Measurements from ENCODE around the gene SKIC2. TPM values are rescaled to one million over a fixed set of nuclear protein-coding genes. Genes with fewer than 3 reads are reported as not detected.
"Not testable (repeated sequence)": the region's sequence is repeated elsewhere in the genome, so short reads cannot be mapped to it uniquely, and the experiment has no call there.

The SKIC2 gene
- total RNA-seq, 2 experiments from 2014 or later: 88.2 to 93.2 TPM

DNA sequence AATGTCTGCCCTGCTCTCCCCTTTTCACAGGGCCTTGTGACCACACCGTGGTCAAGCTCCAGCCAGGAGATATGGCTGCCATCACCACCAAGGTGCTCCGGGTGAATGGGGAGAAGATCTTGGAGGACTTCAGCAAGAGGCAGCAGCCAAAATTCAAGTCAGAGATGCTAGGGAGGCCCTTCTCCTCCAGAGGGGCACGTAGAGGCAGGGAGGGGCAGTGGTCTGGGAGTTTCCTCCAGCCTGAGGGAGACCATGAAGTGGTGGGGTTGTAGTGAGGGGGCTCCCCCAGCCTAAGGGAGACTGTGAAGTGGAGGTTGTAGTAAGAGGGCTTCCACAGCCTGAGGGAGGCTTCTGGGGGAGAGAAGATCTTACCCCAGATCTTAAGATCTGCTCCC is 8.9 kb downstream of the SKIC2 start:
- DNase-seq (no peak), ATAC-seq (no peak)
- Mint-ChIP-seq H3K9me3 (ENCODE audit: low read depth) (no peaks in the 10 kb centered on the region), H3K27me3 (no peaks in the 10 kb centered on the region), H3K4me3 (no peak overlapping the region), H3K4me1 (peaks cover 25% of the 10 kb centered on the region), H3K27ac (no peak overlapping the region), H3K36me3 (peaks cover 21% of the 10 kb centered on the region)
- CTCF ChIA-PET: interaction anchor here (0.5 to 1.2 kb wide), 2 partner anchors 16 to 568 kb away, joined by 3 read pairs; no protein-coding TSS in a partner anchor

DNA sequence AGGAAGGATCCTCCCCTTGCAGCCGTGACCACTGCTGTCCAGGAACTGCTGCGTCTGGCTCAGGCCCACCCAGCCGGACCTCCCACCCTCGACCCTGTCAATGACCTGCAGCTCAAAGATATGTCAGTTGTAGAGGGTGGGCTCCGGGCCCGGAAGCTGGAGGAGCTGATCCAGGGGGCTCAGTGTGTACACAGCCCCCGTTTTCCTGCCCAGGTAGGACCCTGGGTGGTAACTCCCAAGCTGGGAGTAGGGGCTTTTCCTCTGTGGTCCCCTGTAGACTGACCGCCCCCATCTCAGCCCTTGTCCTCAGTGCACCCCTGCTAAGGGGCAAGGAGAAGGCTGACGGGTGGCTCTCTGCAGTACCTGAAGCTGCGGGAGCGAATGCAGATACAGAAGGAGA is 9.4 kb downstream of the SKIC2 start:
- H3K36me3 Mint-ChIP-seq: peaks cover 20% of the 10 kb centered on the region
- H3K27me3 Mint-ChIP-seq: no peaks in the 10 kb centered on the region

DNA sequence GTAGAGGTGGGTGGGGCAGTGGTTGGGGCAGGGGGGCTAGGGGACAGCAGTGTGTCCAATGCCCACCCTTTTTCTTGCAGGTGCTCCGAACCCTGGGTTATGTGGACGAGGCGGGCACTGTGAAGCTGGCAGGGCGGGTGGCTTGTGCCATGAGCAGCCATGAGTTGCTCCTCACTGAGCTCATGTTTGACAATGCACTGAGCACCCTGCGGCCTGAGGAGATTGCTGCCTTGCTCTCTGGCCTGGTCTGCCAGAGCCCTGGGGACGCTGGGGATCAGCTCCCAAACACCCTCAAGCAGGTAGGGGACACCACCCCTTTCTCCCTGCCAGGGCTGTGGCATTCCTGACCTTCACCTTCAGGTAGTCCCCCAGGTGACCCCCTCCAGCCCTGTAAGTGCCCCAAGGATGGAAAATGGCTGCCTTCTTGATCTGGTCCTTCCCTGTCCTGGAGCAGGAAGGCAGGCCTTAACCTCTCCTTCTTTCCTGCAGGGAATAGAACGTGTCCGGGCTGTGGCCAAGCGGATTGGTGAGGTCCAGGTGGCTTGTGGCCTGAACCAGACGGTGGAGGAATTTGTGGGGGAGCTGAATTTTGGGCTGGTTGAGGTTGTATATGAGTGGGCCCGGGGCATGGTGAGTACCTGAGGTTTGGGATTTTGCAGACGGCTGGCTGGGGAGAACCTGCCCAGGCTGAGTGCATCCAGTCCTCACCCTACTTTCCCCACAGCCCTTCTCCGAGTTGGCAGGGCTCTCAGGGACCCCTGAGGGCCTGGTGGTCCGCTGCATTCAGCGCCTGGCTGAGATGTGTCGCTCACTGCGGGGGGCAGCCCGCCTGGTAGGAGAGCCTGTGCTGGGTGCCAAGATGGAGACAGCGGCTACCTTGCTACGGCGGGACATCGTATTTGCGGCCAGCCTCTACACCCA is 10.1 kb downstream of the SKIC2 start:
- H3K4me1 Mint-ChIP-seq: peaks cover 33% of the 10 kb centered on the region
- no peaks in the 10 kb centered on the region for H3K9me3 Mint-ChIP-seq (ENCODE audit: low read depth)
- DNase-seq: no peak
- CTCF ChIA-PET: interaction anchor here (1.2 to 4.4 kb wide), 4 partner anchors 10 to 46 kb away, joined by 3 to 27 read pairs (median 8); partner anchors contain the start of genes NELFE and SKIC2
- no peaks in the 10 kb centered on the region for H3K27me3 Mint-ChIP-seq
- H3K4me3 Mint-ChIP-seq: no peak overlapping the region
- no peak for ATAC-seq
- peaks cover 15% of the 10 kb centered on the region for H3K36me3 Mint-ChIP-seq
- no peak overlapping the region for H3K27ac Mint-ChIP-seq

More for the DNA sequence above, 9.4 kb downstream of the SKIC2 start:
- H3K9me3 Mint-ChIP-seq (ENCODE audit: low read depth): no peaks in the 10 kb centered on the region
- no peak overlapping the region for H3K27ac Mint-ChIP-seq
- no peak overlapping the region for H3K4me3 Mint-ChIP-seq
- ATAC-seq: no peak
- no peak for DNase-seq
- CTCF ChIA-PET: interaction anchor here (0.5 to 1.2 kb wide), 2 partner anchors 16 to 568 kb away, joined by 3 read pairs; no protein-coding TSS in a partner anchor
- H3K4me1 Mint-ChIP-seq: peaks cover 29% of the 10 kb centered on the region

DNA sequence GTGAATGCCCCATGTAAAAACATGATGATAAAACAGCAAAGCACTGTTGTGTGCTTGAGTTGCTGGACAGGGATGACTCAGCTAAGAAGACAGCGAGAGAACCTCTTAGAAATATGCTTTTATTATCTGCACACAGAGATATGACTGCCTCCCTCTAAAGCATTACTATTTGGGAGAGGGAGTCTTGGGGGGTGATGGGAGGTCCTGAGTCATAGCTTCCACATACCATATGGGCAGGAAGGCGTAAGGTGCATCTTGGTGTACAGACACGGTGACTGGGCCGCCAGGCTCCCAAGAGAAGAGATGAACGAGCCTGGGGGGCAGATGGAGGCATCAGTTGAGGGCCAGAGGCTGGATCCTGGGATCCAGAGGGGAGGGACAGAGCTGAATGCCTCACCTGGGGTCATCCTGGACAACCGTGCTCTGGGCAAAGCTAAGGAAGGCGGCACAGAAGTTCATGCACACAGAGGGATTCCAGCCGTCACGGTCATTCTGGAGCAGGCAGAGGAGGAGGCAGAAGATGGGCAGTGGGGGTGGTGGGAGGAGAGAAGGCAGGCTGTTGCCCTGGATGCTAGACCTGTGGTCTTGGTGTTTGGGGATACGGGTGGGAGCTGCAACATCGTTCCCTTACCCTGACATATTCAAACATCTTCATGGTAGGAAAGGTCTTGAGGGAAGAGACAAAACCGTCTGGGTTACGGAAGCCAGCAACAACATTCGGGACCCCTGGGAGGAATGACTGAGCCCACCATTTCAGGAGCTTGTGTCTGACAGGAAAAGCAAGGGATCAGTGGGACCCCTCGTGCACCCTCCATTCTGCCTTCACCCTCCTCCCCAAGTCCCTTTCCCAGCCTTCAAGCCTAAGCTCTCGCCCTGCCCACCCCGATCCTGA is 11.0 kb downstream of the SKIC2 start:
- Mint-ChIP-seq H3K4me1 (peaks cover 34% of the 10 kb centered on the region), H3K27ac (peak overlapping the region; percentile 100), H3K36me3 (peaks cover 12% of the 10 kb centered on the region), H3K9me3 (ENCODE audit: low read depth) (no peaks in the 10 kb centered on the region), H3K4me3 (peak overlapping the region; percentile 96), H3K27me3 (no peaks in the 10 kb centered on the region)
- no peak for DNase-seq
- no peak for ATAC-seq
- CTCF ChIA-PET: interaction anchor here (1.2 to 4.4 kb wide), 3 partner anchors 11 to 47 kb away, joined by 3 to 27 read pairs (median 12); partner anchors contain the start of genes NELFE and SKIC2

DNA sequence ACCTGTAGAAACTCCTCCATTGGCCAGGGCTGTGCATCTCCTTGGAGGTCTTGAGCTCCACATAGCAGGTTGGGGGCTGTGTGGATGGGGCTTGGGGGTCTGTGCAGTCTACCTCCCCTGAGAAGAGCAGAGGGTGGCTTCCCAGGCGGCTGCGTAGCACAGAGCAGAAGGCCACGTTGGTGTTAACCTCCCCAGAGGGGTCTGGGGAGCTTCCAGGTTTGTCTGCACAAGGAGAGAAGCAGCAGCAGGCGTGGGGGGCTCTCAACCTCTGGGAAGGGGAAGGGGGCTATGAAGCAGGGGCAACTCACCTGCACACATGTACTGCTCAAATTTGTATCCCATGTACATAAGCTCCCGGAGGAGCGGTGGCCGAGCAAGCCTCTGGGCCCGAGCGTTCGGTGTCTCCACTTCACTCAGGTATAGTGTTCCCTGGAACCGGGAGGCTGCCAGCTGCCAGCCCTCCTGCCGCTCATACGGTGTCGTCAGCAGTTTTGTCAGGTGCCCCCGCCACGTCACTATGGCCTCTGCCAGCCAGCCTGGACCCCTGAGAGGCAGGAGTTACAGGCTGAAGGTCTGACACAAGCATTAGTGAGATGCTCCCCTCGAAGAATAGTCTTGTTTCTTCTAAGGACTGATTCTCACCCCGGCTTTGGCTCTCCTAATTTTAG is 11.8 kb downstream of the SKIC2 start:
- peaks cover 10% of the 10 kb centered on the region for H3K36me3 Mint-ChIP-seq
- peak overlapping the region; percentile 100 for H3K27ac Mint-ChIP-seq
- DNase-seq (no peak), ATAC-seq (no peak)
- H3K4me3 Mint-ChIP-seq: peak overlapping the region; percentile 96
- H3K4me1 Mint-ChIP-seq: peaks cover 34% of the 10 kb centered on the region
- CTCF ChIA-PET: interaction anchor here (1.2 to 4.4 kb wide), 4 partner anchors 9 to 48 kb away, joined by 3 to 27 read pairs (median 8); partner anchors contain the start of genes NELFE and SKIC2
- no peaks in the 10 kb centered on the region for H3K27me3 Mint-ChIP-seq
- no peaks in the 10 kb centered on the region for H3K9me3 Mint-ChIP-seq (ENCODE audit: low read depth)

DNA sequence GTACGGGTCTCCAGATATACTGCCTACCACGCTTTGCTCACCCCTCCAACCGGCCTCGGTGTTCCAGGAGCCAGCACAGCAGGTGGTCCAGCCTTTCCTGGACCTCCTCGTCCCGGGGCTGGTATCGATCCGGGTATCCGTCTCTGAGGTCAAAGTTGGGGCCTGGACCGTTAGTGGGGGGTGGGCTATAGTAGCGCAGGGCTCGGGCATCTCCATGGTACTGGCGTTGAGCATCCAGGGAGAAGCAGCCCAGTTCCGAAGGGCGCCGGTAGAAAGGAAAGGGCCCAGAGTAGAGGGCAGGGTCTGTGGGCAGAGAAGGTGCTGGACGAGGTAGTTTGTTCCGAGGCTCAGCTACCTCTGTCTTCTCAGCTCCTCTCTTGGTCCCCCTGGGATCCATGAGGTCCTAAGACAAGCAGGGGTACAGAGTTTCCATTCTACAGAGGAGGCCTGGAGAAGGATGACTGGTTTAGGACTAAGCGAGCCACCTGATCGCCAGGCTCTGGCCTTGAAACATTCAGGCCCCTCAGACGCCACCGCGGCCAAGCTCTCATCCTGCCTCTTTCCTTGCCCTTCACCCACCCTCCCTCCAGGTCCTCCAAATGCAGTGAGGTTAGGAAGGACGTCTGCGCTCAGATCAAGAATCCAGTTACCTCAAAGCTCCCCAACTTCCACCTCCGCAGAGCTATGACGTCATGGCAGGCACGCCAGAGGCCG is 12.5 kb downstream of the SKIC2 start:
- CTCF ChIA-PET: interaction anchor here (1.1 to 4.4 kb wide), 4 partner anchors 9 to 20 kb away, joined by 3 to 27 read pairs (median 8); partner anchors contain the start of genes NELFE and SKIC2
- Mint-ChIP-seq H3K27ac (peak overlapping the region; percentile 100), H3K36me3 (peaks cover 8% of the 10 kb centered on the region), H3K4me3 (peak overlapping the region; percentile 96), H3K27me3 (no peaks in the 10 kb centered on the region), H3K4me1 (peaks cover 34% of the 10 kb centered on the region), H3K9me3 (ENCODE audit: low read depth) (no peaks in the 10 kb centered on the region)
- ATAC-seq (no peak), DNase-seq (no peak)

DNA sequence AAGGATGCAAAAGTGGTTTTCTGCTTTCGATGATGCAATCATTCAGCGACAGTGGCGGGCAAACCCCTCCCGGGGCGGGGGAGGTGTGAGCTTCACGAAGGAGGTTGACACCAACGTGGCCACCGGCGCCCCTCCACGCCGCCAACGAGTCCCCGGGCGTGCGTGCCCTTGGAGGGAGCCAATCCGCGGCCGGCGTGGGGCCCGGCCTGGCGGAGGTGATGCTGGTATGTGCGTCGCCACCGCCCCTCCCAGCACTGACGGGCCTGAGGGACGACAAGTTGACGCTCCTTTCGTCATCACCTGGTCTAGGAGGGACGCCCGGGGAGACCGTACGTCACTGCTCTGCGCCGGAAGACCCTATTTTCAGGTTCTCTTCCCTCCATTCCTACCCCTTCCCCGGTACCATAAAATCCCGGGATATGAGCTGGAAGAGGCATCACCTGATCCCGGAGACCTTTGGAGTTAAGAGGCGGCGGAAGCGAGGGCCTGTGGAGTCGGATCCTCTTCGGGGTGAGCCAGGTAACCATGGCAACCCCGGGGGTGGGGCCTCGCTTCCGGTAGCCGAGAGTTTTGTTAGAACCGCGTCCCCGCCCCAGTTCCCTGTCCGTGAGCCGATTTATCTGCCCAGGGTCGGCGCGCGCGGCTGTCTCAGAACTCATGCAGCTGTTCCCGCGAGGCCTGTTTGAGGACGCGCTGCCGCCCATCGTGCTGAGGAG is 13.2 kb downstream of the SKIC2 start, which contains the start of gene DXO:
Gene DXO (minus strand): TSS at position 146 of the 716 bp plus-strand sequence. CDS start 463 bp downstream, outside the sequence.
- Mint-ChIP-seq H3K27ac (peak within 1 kb of the TSS; percentile 100), H3K4me1 (peaks cover 34% of the 10 kb centered on the region), H3K4me3 (peak within 1 kb of the TSS; percentile 96), H3K36me3 (peaks cover 9% of the 10 kb centered on the region), H3K27me3 (no peaks in the 10 kb centered on the region), H3K9me3 (ENCODE audit: low read depth) (no peaks in the 10 kb centered on the region)
- CTCF ChIA-PET: interaction anchor here (1.1 to 4.4 kb wide), 4 partner anchors 10 to 20 kb away, joined by 3 to 27 read pairs (median 8); partner anchors contain the start of genes NELFE and SKIC2
- peak; percentile 91 for ATAC-seq
- DNase-seq: peak; percentile 99

DNA sequence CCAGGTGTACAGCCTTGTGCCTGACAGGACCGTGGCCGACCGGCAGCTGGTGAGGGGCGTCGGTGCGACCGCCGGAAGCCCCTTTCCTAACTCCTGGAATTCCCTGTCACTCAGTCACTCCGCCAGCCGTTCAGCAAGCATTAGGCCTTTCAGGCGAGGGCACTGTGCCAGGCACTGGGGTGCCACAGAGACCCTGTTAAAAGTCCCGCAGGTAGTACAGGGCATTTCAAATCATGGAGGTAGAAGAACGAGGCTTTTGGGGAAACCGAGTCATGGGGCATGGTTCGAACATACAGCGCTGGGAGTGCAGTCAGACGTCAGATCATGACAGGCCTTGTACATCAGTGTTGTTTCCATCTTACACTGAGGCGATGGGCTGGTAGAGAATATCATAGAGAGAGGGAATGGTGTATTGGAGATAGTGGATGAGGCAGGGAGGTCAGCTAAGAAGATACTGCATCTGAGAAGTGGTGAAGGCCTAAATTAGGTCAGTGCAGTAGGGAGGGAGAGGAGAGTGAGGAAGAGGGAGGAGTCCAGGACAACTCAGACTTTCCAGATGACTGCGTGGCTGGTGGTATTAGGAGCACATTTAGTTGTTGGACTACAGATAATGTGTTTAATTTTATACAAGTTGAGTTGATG is 13.9 kb downstream of the SKIC2 start:
- H3K4me3 Mint-ChIP-seq: peak overlapping the region; percentile 96
- DNase-seq (no peak), ATAC-seq (no peak)
- H3K4me1 Mint-ChIP-seq: peaks cover 34% of the 10 kb centered on the region
- H3K27me3 Mint-ChIP-seq: no peaks in the 10 kb centered on the region
- CTCF ChIA-PET: interaction anchor here (1.1 to 4.4 kb wide), 3 partner anchors 14 to 22 kb away, joined by 3 to 27 read pairs (median 12); partner anchors contain the start of genes NELFE and SKIC2
- H3K27ac Mint-ChIP-seq: peak overlapping the region; percentile 100
- H3K9me3 Mint-ChIP-seq (ENCODE audit: low read depth): no peaks in the 10 kb centered on the region
- H3K36me3 Mint-ChIP-seq: peaks cover 9% of the 10 kb centered on the region

DNA sequence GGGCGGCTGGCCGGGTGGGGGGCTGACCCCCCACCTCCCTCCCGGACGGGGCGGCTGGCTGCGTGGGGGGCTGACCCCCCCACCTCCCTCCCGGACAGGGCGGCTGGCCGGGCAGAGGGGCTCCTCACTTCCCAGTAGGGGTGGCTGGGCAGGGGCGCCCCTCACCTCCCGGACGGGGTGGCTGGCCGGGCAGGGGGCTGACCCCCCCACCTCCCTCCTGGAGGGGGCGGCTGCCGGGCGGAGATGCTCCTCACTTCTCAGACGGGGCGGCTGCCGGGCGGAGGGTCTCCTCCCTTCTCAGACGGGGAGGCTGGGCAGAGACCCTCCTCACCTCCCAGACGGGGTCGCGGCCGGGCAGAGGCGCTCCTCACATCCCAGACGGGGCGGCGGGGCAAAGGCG is 17.1 kb downstream of the SKIC2 start:
- H3K4me1 Mint-ChIP-seq: peaks cover 22% of the 10 kb centered on the region
- H3K9me3 Mint-ChIP-seq (ENCODE audit: low read depth); H3K4me3 Mint-ChIP-seq; ATAC-seq; H3K27me3 Mint-ChIP-seq; DNase-seq; CTCF ChIA-PET; H3K27ac Mint-ChIP-seq; H3K36me3 Mint-ChIP-seq: not testable (repeated sequence)

DNA sequence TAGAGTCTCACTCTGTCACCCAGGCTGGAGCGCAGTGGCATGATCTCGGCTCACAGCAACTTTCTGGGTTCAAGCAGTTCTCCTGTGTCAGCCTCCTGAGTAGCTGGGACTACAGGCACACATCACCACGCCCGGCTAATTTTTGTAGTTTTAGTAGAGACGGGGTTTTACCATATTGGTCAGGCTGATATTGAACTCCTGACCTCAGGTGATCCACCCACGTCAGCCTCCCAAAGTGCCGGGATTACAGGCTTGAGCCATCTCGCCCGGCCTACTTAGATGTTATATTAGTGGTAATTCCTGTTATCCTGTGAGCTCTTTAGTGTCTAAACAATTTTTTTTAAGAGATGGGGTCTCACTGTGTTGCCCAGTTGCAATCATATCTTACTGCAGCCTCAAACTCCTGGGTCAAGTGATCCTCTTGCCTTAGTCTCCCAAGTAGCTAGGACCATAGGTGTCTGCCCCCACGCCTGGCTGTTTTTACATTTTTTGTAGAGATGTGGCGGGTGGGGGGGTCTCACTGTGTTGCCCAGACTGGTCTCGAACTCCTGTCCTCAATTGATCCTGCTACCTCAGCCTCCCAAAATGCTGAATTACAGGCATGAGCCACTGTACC is 18.9 kb downstream of the SKIC2 start:
- DNase-seq: no peak
- Mint-ChIP-seq H3K4me1 (peaks cover 13% of the 10 kb centered on the region), H3K36me3 (peaks cover 2% of the 10 kb centered on the region), H3K27ac (no peak overlapping the region), H3K4me3 (no peak overlapping the region), H3K27me3 (no peaks in the 10 kb centered on the region), H3K9me3 (ENCODE audit: low read depth) (no peaks in the 10 kb centered on the region)
- ATAC-seq: no peak
- CTCF ChIA-PET: no interaction called here

DNA sequence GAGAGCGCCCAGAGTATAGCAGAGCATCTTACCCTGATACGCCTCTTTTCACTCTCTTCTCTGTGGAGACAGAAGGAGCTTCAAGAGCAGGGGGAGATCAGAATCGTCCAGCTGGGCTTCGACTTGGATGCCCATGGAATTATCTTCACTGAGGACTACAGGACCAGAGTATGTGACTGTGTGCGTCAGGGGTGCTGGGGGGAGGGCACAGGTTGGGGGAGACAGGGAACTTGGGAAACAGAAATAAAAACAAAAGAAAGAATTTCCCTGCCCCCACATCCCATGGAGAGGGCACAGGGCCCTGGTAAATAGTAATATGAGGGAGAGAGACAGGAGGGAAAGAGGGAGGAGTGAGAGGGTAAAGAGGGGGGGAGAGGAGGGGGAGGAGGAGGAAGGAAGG is 19.9 kb downstream of the SKIC2 start:
- Mint-ChIP-seq H3K27ac (no peak overlapping the region), H3K27me3 (no peaks in the 10 kb centered on the region), H3K4me3 (no peak overlapping the region), H3K36me3 (peaks cover 2% of the 10 kb centered on the region), H3K9me3 (ENCODE audit: low read depth) (no peaks in the 10 kb centered on the region), H3K4me1 (peaks cover 5% of the 10 kb centered on the region)
- ATAC-seq (no peak), DNase-seq (no peak)
- CTCF ChIA-PET: no interaction called here
